Measurements from ENCODE around the gene CACNG7. TPM values are rescaled to one million over a fixed set of nuclear protein-coding genes. Genes with fewer than 3 reads are reported as not detected.
A peak's percentile ranks its signal among the peaks of the same experiment; 100 is the strongest.

The CACNG7 gene
- total and polyA plus RNA-seq, 3 donors from 2014 or later = 0.39 to 0.81 (median 0.53) TPM

GRCh38 chr19:53915000-53915399 lies 5.9 kb downstream of the CACNG7 start:
- intact Hi-C loops (cut with DNase I; ENCODE audit: low total_unique reads) = no loop called here
- DNase-seq = peak; percentile 43
- Histone ChIP-seq H3K9me3 (no peaks in the 10 kb centered on the region), H3K36me3 (ENCODE audit: low read depth, missing control alignments) (no peaks in the 10 kb centered on the region), H3K27me3 (no peaks in the 10 kb centered on the region), H3K4me1 (no peaks in the 10 kb centered on the region), H3K4me3 (no peak overlapping the region), H3K27ac (no peak overlapping the region)
- WGBS, 2 donors = 43 to 52% methylated on average over 8 of the region's 8 CpGs
- TF ChIP-seq POLR2A (IDR thresholded peaks at IDR 0.05) (no peak), CTCF (IDR thresholded peaks at IDR 0.05) (no peak)

GRCh38 chr19:53916004-53916403 lies 6.9 kb downstream of the CACNG7 start:
- no peaks in the 10 kb centered on the region for H3K4me1 ChIP-seq
- no peaks in the 10 kb centered on the region for H3K27me3 ChIP-seq
- DNase-seq = no peak
- no peak overlapping the region for H3K27ac ChIP-seq
- no peak overlapping the region for H3K4me3 ChIP-seq
- no peaks in the 10 kb centered on the region for H3K36me3 ChIP-seq (ENCODE audit: low read depth, missing control alignments)
- TF ChIP-seq CTCF (IDR thresholded peaks at IDR 0.05) = no peak
- TF ChIP-seq POLR2A (IDR thresholded peaks at IDR 0.05) = no peak
- 77 to 79% methylated on average over 6 of the region's 6 CpGs for WGBS, 2 donors
- intact Hi-C loops (cut with DNase I; ENCODE audit: low total_unique reads) = no loop called here
- H3K9me3 ChIP-seq = no peaks in the 10 kb centered on the region

- no peaks in the 10 kb centered on the region for H3K4me1 ChIP-seq
- H3K27me3 ChIP-seq = no peaks in the 10 kb centered on the region
- intact Hi-C loops (cut with DNase I; ENCODE audit: low total_unique reads) = no loop called here
- H3K36me3 ChIP-seq (ENCODE audit: low read depth, missing control alignments) = no peaks in the 10 kb centered on the region
- no peak overlapping the region for H3K27ac ChIP-seq
- 87 to 89% methylated on average over 7 of the region's 7 CpGs for WGBS, 2 donors
- TF ChIP-seq POLR2A (IDR thresholded peaks at IDR 0.05) (no peak), CTCF (IDR thresholded peaks at IDR 0.05) (no peak)
- H3K4me3 ChIP-seq = no peak overlapping the region
- H3K9me3 ChIP-seq = no peaks in the 10 kb centered on the region
- DNase-seq = no peak
Observed at GRCh38 chr19:53917356-53917755, 8.3 kb downstream of the CACNG7 start.

GRCh38 chr19:53927739-53928138 lies 18.7 kb downstream of the CACNG7 start:
- Histone ChIP-seq H3K4me1 (no peaks in the 10 kb centered on the region), H3K27ac (no peak overlapping the region), H3K27me3 (no peaks in the 10 kb centered on the region), H3K9me3 (no peaks in the 10 kb centered on the region), H3K4me3 (no peak overlapping the region), H3K36me3 (ENCODE audit: low read depth, missing control alignments) (no peaks in the 10 kb centered on the region)
- 26 to 37% methylated on average over 8 of the region's 8 CpGs for WGBS, 2 donors
- TF ChIP-seq CTCF (IDR thresholded peaks at IDR 0.05) (no peak), POLR2A (IDR thresholded peaks at IDR 0.05) (no peak)
- DNase-seq = peak; percentile 71
- intact Hi-C loops (cut with DNase I; ENCODE audit: low total_unique reads) = no loop called here

GRCh38 chr19:53936029-53936428 lies 27.0 kb downstream of the CACNG7 start:
- H3K36me3 ChIP-seq (ENCODE audit: low read depth, missing control alignments) = no peaks in the 10 kb centered on the region
- WGBS, 2 donors = 65 to 67% methylated on average over 7 of the region's 7 CpGs
- TF ChIP-seq POLR2A (IDR thresholded peaks at IDR 0.05) = no peak
- TF ChIP-seq CTCF (IDR thresholded peaks at IDR 0.05) = no peak

More at GRCh38 chr19:53936029-53936428, 27.0 kb downstream of the CACNG7 start:
- DNase-seq = no peak
- Histone ChIP-seq H3K4me3 (no peak overlapping the region), H3K27ac (no peak overlapping the region), H3K27me3 (no peaks in the 10 kb centered on the region), H3K9me3 (no peaks in the 10 kb centered on the region), H3K4me1 (no peaks in the 10 kb centered on the region)
- intact Hi-C loops (cut with DNase I; ENCODE audit: low total_unique reads) = no loop called here

Measured in testis (tissue), 3 donors.